HUES64 (cell line): ENCODE measurements around the gene CHST4.
A peak's percentile ranks its signal among the peaks of the same experiment; 100 is the strongest.

Experiments used
- H3K27ac ChIP-seq: 2 replicates; pipeline ENCODE4 v1.7.0; 2013; ENCODE audit warnings: low read depth, low read length, inconsistent platforms
- H3K27me3 ChIP-seq: 2 replicates; pipeline ENCODE4 v1.6.1; 2013; ENCODE audit warnings: mild to moderate bottlenecking, low read length; ENCODE audit not compliant: insufficient read depth
- H3K36me3 ChIP-seq: 2 replicates; pipeline ENCODE4 v1.6.1; 2013; ENCODE audit warnings: mild to moderate bottlenecking, low read length; ENCODE audit not compliant: insufficient read depth
- H3K4me1 ChIP-seq: 2 replicates; pipeline ENCODE4 v1.6.1; 2013; ENCODE audit warnings: mild to moderate bottlenecking, low read length, moderate library complexity; ENCODE audit not compliant: insufficient read depth
- H3K4me3 ChIP-seq: 2 replicates; pipeline ENCODE4 v1.5.1; 2013; ENCODE audit warnings: mild to moderate bottlenecking, low read length, moderate library complexity
- H3K9ac ChIP-seq: 2 replicates; pipeline ENCODE4 v1.6.1; 2013; ENCODE audit warnings: mild to moderate bottlenecking, low read depth, low read length
- H3K9me3 ChIP-seq: 2 replicates; pipeline ENCODE4 v1.6.1; 2013; ENCODE audit warnings: low read depth, low read length; ENCODE audit not compliant: insufficient read depth
- WGBS: fragments of 150-250, 120-280 bp; methylation state at CpG from one replicate; pipeline ENCODE4 v1.1.7; 2013; ENCODE audit warnings: missing lambda C conversion rate; 5-methylcytosine and 5-hydroxymethylcytosine counted together

Gene CHST4

DNA sequence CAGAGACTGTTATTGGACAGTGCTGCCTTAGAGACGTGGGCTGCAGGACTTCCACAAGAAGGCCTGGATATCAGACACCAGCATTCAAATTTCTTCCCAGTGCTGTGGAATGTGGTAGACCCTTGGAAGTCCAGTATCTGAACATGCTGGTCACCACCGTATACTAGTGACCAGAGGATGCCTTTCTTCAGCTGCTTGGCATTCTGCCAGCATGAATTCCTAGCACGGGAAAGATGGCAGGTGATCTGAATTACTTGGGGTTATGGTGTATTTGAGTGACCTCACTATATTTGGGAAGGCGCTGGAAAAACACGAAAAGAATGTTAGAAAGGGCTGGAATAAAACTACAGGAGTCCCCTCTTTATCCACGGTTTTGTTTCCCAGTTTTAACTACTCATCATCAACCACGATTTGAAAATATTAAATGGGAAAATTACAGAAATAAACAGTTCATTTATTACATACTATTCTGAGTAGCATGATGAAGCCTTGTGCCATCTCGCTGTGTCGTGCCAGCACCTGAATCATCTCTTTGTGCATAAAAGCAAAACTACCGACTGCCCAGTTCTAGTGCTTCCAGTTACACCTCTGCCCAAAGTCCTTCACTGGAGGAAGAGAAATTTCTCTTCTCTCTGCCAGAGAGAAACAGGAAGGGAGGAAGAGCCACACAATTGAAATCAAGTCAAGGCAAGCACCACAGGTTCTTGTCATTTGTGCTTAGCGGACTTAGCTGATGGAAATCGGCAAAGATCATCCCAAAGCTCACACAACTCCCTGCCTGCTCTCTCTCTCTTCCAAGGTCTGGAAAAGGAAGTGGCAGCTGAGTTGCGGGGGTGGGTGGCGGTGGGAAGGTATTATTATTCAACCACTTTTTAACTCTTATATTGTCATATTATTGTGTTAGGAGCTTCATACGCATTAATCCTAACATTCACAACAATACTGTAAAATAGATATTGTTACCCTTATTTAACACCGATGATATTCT, 1.4 kb upstream of the CHST4 start:
- Histone ChIP-seq H3K9ac (peak overlapping the region; percentile 75; the same call in 1 of the 2 replicates), H3K9me3 (no peaks in the 10 kb centered on the region), H3K4me1 (peaks cover 24% of the 10 kb centered on the region), H3K36me3 (no peaks in the 10 kb centered on the region), H3K27ac (peak overlapping the region; percentile 92), H3K4me3 (peak overlapping the region; percentile 55), H3K27me3 (no peaks in the 10 kb centered on the region)
- 61% methylated on average over 12 of the region's 16 CpGs for WGBS

DNA sequence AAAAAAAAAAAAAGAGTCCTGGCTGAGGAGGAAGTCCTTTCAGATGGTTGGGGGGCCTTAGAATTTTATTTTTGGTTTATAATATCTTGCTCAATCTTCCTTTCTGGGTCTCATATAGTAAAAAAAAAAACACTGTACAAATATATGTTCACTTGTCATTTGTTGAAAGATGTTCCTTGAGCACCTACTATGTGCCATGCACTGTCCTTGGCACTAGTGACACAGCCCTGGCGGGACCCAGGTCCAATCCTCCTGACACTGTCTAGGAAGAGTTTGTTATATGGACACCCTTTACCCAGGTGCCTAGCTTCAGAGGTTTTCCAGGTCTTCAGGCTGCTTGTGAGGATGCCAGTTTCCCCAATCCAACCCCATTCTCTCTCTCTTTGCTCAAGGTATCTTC, 2.0 kb downstream of the CHST4 start:
- Histone ChIP-seq H3K9me3 (no peaks in the 10 kb centered on the region), H3K9ac (no peak overlapping the region), H3K27me3 (no peaks in the 10 kb centered on the region), H3K36me3 (no peaks in the 10 kb centered on the region), H3K27ac (no peak overlapping the region), H3K4me1 (peaks cover 24% of the 10 kb centered on the region), H3K4me3 (no peak overlapping the region)
- WGBS, result 94% methylated on average over 1 of the region's 1 CpG

DNA sequence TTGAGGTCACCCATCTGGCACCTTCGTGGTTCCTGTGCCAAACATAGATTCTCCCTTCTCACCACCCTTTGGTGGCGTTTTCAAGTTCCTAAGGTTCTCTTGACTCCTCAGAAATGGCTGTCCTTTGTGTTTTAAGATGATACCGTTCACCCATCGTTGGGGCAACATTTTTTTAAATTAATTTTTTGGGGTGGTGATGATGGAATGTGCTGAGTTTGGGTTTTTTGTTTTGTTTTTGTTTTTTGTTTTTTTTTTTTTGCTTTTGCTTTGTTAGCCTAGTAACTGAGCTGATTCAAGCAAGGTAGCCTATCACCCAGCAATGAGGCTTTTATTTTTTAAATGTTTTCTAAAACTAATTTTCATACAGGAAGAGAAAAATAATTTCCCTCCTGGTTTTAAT, 2.6 kb downstream of the CHST4 start:
- Histone ChIP-seq H3K9me3 (no peaks in the 10 kb centered on the region), H3K27ac (no peak overlapping the region), H3K36me3 (no peaks in the 10 kb centered on the region), H3K4me1 (peaks cover 24% of the 10 kb centered on the region), H3K9ac (no peak overlapping the region), H3K27me3 (no peaks in the 10 kb centered on the region), H3K4me3 (no peak overlapping the region)
- WGBS, result 96% methylated on average over 4 of the region's 4 CpGs

DNA sequence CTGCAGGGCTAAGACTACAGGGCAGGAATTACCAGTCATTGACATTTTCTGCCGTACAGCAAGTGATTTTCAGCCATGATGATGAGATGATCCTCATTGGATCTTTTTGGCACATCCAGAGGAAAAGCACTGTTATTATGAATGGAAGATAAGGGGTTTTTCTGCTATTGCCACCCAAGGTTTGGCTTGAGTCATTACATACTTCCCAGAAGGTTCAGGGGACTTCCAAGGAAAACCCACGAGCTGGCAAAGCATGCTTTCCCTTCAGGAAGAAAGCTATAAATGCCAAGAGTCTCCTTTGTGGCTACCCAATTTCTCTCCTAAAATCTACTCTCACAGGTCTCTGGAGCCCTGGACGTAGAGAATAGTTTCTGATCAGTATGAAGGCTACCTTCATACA, 6.1 kb downstream of the CHST4 start:
- Histone ChIP-seq H3K9ac (no peak overlapping the region), H3K27ac (no peak overlapping the region), H3K4me3 (no peak overlapping the region), H3K4me1 (no peaks in the 10 kb centered on the region), H3K27me3 (no peaks in the 10 kb centered on the region), H3K9me3 (no peaks in the 10 kb centered on the region), H3K36me3 (no peaks in the 10 kb centered on the region)
- WGBS, result 93% methylated on average over 3 of the region's 3 CpGs

DNA sequence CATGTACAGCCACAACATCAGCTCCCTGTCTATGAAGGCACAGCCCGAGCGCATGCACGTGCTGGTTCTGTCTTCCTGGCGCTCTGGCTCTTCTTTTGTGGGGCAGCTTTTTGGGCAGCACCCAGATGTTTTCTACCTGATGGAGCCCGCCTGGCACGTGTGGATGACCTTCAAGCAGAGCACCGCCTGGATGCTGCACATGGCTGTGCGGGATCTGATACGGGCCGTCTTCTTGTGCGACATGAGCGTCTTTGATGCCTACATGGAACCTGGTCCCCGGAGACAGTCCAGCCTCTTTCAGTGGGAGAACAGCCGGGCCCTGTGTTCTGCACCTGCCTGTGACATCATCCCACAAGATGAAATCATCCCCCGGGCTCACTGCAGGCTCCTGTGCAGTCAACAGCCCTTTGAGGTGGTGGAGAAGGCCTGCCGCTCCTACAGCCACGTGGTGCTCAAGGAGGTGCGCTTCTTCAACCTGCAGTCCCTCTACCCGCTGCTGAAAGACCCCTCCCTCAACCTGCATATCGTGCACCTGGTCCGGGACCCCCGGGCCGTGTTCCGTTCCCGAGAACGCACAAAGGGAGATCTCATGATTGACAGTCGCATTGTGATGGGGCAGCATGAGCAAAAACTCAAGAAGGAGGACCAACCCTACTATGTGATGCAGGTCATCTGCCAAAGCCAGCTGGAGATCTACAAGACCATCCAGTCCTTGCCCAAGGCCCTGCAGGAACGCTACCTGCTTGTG, 10.7 kb downstream of the CHST4 start:
- H3K9me3 ChIP-seq, result no peaks in the 10 kb centered on the region
- 94% methylated on average over 28 of the region's 28 CpGs for WGBS

DNA sequence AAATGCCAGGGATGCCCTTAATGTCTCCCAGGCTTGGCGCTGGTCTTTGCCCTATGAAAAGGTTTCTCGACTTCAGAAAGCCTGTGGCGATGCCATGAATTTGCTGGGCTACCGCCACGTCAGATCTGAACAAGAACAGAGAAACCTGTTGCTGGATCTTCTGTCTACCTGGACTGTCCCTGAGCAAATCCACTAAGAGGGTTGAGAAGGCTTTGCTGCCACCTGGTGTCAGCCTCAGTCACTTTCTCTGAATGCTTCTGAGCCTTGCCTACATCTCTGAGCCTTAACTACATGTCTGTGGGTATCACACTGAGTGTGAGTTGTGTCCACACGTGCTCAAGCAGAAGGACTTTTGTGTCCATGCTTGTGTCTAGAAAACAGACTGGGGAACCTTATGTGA, 11.4 kb downstream of the CHST4 start:
- Histone ChIP-seq H3K4me3 (no peak overlapping the region), H3K9me3 (no peaks in the 10 kb centered on the region), H3K36me3 (no peaks in the 10 kb centered on the region), H3K27ac (no peak overlapping the region), H3K9ac (no peak overlapping the region), H3K27me3 (no peaks in the 10 kb centered on the region), H3K4me1 (no peaks in the 10 kb centered on the region)
- WGBS, result 69% methylated on average over 6 of the region's 6 CpGs

More for the DNA sequence above, 10.7 kb downstream of the CHST4 start:
- no peak overlapping the region for H3K9ac ChIP-seq
- no peaks in the 10 kb centered on the region for H3K36me3 ChIP-seq
- no peaks in the 10 kb centered on the region for H3K27me3 ChIP-seq
- no peaks in the 10 kb centered on the region for H3K4me1 ChIP-seq
- no peak overlapping the region for H3K27ac ChIP-seq
- no peak overlapping the region for H3K4me3 ChIP-seq

DNA sequence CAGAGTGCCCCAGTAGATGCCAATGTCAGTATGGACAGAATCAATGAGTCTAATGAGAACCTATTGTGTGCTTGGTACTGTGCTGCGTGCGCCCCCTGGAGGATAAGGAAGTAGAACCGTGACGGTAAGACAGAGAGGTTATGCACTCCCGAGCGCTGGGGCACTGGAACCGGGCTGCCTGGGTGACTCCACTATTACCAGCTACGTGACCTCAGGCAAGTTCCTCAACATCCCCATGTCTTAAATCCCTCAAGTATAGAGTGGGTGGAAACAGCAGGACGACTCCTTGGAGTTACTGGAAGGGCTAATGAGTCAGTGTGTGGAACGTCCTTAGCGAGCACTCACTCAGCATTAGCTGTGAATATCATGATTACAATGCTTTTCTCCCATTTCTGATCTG, 16.2 kb downstream of the CHST4 start:
- H3K27ac ChIP-seq, result no peak overlapping the region
- 22% methylated on average over 10 of the region's 11 CpGs for WGBS
- no peaks in the 10 kb centered on the region for H3K4me1 ChIP-seq
- H3K27me3 ChIP-seq, result no peaks in the 10 kb centered on the region; the same call in 1 of the 2 replicates
- H3K36me3 ChIP-seq, result no peaks in the 10 kb centered on the region
- H3K9me3 ChIP-seq, result no peaks in the 10 kb centered on the region
- H3K9ac ChIP-seq, result no peak overlapping the region
- H3K4me3 ChIP-seq, result no peak overlapping the region

DNA sequence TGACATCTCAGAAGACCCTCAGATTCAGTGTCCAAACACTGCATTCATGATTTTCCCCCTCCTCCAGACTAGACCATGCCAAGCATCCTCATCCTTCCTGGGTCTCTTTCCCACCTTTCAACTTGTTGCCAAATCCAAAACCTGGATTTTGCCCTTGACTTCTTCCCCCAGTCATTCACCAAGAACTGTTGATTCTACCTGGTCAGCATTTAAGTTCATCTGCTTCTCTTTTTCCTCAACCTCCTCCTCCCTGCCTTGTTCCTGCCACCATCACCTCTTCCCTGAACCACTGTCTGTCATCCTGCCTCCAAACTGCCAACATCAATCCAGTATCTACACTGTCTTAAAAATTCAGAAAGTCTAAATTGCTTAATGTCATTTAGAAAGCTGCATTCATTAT, 20.9 kb downstream of the CHST4 start:
- Histone ChIP-seq H3K27ac (no peak overlapping the region), H3K9me3 (no peaks in the 10 kb centered on the region), H3K9ac (no peak overlapping the region), H3K4me3 (no peak overlapping the region), H3K4me1 (no peaks in the 10 kb centered on the region), H3K27me3 (peaks cover 7% of the 10 kb centered on the region; the same call in 1 of the 2 replicates), H3K36me3 (no peaks in the 10 kb centered on the region)

DNA sequence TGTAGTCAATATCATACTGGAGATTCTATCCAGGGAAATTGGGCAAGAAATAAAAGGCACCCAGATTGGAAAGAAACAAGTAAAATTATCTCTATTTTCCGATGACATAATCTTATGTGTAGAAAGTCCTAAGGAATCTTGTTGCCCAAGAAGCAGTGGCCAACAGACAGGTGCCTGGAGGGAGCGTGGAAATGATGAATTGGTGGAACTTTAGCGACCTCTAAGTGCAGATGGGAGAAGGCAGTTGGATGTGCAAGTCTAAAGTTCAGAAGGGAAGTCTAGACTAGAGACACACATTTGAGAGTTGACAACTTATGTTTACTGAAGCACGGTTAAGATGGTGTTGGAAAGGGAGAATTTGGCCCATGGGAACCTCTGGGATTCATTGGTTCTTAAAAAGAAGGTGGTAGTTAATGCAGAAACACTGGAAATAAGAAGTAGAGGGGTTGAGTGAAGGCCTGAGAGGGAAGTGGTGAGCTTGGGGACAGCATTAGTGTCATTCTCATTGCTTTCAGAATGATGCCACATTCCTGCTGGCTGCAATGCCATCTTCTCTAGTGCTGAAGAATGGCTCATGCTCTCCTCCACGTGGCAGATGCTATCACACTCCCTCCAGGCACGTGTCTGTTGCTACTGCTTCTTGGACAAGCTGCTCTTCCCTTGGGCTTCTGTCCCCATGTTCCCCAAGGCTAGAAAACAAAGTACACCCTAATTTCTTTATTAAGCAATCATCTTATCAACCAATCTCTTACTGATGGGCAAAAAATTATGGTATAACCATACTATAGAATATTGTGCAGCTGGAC, 26.7 kb downstream of the CHST4 start:
- 44% methylated on average over 6 of the region's 6 CpGs for WGBS
- Histone ChIP-seq H3K27me3 (peaks cover 7% of the 10 kb centered on the region; the same call in 1 of the 2 replicates), H3K36me3 (no peaks in the 10 kb centered on the region), H3K9me3 (no peaks in the 10 kb centered on the region), H3K4me1 (no peaks in the 10 kb centered on the region), H3K4me3 (no peak overlapping the region), H3K9ac (no peak overlapping the region), H3K27ac (no peak overlapping the region)

DNA sequence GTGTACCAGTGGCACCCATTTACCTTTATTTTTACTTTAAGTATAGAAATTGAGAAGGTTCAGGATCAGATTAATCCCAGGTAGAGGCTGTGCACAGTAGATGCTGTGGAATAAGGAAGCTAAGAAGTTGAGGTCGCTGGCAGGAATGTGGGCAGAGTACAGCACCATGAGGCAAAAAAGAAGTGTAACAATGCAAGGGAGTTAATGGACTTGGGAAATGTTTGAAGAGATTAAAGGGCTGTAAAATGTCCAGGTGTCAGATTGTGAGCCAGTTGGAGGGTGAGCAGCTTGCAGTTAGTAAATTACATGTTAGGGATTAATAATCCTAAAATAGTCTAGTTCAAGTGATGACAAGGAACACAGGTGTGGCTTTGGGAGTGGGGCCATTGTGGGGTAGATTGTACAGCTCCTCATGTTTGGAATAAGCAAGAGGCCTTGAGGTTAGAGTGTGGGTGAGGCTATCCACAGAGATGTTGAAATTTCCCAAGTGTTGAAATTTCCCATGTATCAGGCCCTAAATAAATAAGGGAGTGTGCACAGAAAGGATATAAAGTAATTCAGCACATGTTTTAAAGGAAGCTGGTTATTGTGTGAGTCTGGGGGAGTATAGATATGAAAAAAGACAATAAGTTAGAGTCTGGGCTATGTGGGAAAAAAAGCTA, 29.1 kb downstream of the CHST4 start:
- no peaks in the 10 kb centered on the region for H3K9me3 ChIP-seq
- 83% methylated on average over 1 of the region's 1 CpG for WGBS
- no peaks in the 10 kb centered on the region for H3K36me3 ChIP-seq
- no peak overlapping the region for H3K27ac ChIP-seq
- no peaks in the 10 kb centered on the region for H3K4me1 ChIP-seq
- H3K9ac ChIP-seq, result no peak overlapping the region
- H3K4me3 ChIP-seq, result no peak overlapping the region
- peaks cover 6% of the 10 kb centered on the region; the same call in 1 of the 2 replicates for H3K27me3 ChIP-seq
